ENCODE measurements around the gene C1QTNF5. TPM values are rescaled to one million over a fixed set of nuclear protein-coding genes. Genes with fewer than 3 reads are reported as not detected.
A peak's percentile ranks its signal among the peaks of the same experiment; 100 is the strongest.

Gene C1QTNF5
- polyA plus RNA-seq, 6 donors from 2014 or later = not detected

GRCh38 chr11:119369132-119369925, 28.6 kb upstream of the C1QTNF5 start:
- Mint-ChIP-seq H3K9me3 (peaks cover 0 to 3% (median 0%) of the 10 kb centered on the region in 7 donors), H3K27me3 (peaks cover 37 to 70% (median 58%) of the 10 kb centered on the region in 3 donors), H3K4me1 (peaks cover 5 to 7% (median 6%) of the 10 kb centered on the region in 3 donors), H3K4me3 (peak overlapping the region in 1 of 8 donors; percentile 18), H3K27ac (no peak overlapping the region), H3K36me3 (peaks cover 0 to 8% of the 10 kb centered on the region in 2 donors)
- DNase-seq (no peak), ATAC-seq (ENCODE audit: low read depth in 2 of 2) (no peak)

- DNase-seq = no peak
- Mint-ChIP-seq H3K4me3 (no peak overlapping the region), H3K27me3 (peaks cover 37 to 73% (median 61%) of the 10 kb centered on the region in 3 donors), H3K36me3 (peaks cover 0 to 9% of the 10 kb centered on the region in 2 donors), H3K27ac (no peak overlapping the region), H3K9me3 (peaks cover 0 to 3% (median 0%) of the 10 kb centered on the region in 7 donors), H3K4me1 (peaks cover 5 to 9% (median 7%) of the 10 kb centered on the region in 3 donors)
- no peak for ATAC-seq (ENCODE audit: low read depth in 2 of 2)
Measured at GRCh38 chr11:119368121-119369034, 27.7 kb upstream of the C1QTNF5 start.

GRCh38 chr11:119367661-119368120, 27.0 kb upstream of the C1QTNF5 start:
- Mint-ChIP-seq H3K27ac (no peak overlapping the region), H3K27me3 (peaks cover 39 to 79% (median 68%) of the 10 kb centered on the region in 3 donors)

GRCh38 chr11:119366690-119367620, 26.3 kb upstream of the C1QTNF5 start:
- peaks cover 0 to 3% (median 0%) of the 10 kb centered on the region in 7 donors for H3K9me3 Mint-ChIP-seq
- H3K27ac Mint-ChIP-seq = no peak overlapping the region
- DNase-seq (no peak), ATAC-seq (ENCODE audit: low read depth in 2 of 2) (no peak)
- H3K4me3 Mint-ChIP-seq = peak overlapping the region in 1 of 8 donors; percentile 50
- H3K36me3 Mint-ChIP-seq = peaks cover 0 to 9% of the 10 kb centered on the region in 2 donors
- peaks cover 5 to 16% (median 7%) of the 10 kb centered on the region in 3 donors for H3K4me1 Mint-ChIP-seq
- peaks cover 41 to 82% (median 75%) of the 10 kb centered on the region in 3 donors for H3K27me3 Mint-ChIP-seq

More at GRCh38 chr11:119367661-119368120, 27.0 kb upstream of the C1QTNF5 start:
- DNase-seq (no peak), ATAC-seq (ENCODE audit: low read depth in 2 of 2) (no peak)
- Mint-ChIP-seq H3K4me1 (peaks cover 5 to 16% (median 7%) of the 10 kb centered on the region in 3 donors), H3K36me3 (peaks cover 0 to 9% of the 10 kb centered on the region in 2 donors), H3K4me3 (no peak overlapping the region), H3K9me3 (peaks cover 0 to 3% (median 0%) of the 10 kb centered on the region in 7 donors)

- Mint-ChIP-seq H3K27me3 (peaks cover 37 to 76% (median 71%) of the 10 kb centered on the region in 3 donors), H3K9me3 (peaks cover 0 to 3% (median 0%) of the 10 kb centered on the region in 7 donors), H3K36me3 (peaks cover 0 to 9% of the 10 kb centered on the region in 2 donors), H3K4me3 (peak overlapping the region in 4 of 8 donors; percentile 64 to 87 (median 86)), H3K27ac (no peak overlapping the region), H3K4me1 (peaks cover 5 to 16% (median 7%) of the 10 kb centered on the region in 3 donors)
- ATAC-seq (ENCODE audit: low read depth in 2 of 2) (no peak), DNase-seq (no peak)
Measured at GRCh38 chr11:119365071-119365591, 24.4 kb upstream of the C1QTNF5 start.

- peaks cover 41 to 69% (median 62%) of the 10 kb centered on the region in 3 donors for H3K27me3 Mint-ChIP-seq
- ATAC-seq (ENCODE audit: low read depth in 2 of 2) (peak; percentile 84 to 86), DNase-seq (peak; percentile 52)
- peak overlapping the region; percentile 44 to 91 (median 86) for H3K4me3 Mint-ChIP-seq
- peak overlapping the region in 3 of 6 donors; percentile 24 to 94 (median 94) for H3K27ac Mint-ChIP-seq
- H3K4me1 Mint-ChIP-seq = peaks cover 16 to 27% (median 16%) of the 10 kb centered on the region in 3 donors
- peaks cover 0 to 9% of the 10 kb centered on the region in 2 donors for H3K36me3 Mint-ChIP-seq
- peaks cover 0 to 3% (median 0%) of the 10 kb centered on the region in 7 donors for H3K9me3 Mint-ChIP-seq
Measured at GRCh38 chr11:119363851-119364590, 23.3 kb upstream of the C1QTNF5 start.

- peak overlapping the region in 1 of 6 donors; percentile 36 for H3K27ac Mint-ChIP-seq
- no peak for ATAC-seq (ENCODE audit: low read depth in 2 of 2)
- H3K9me3 Mint-ChIP-seq = peaks cover 0 to 3% (median 0%) of the 10 kb centered on the region in 7 donors
- peaks cover 0 to 9% of the 10 kb centered on the region in 2 donors for H3K36me3 Mint-ChIP-seq
- peak overlapping the region in 7 of 8 donors; percentile 45 to 82 (median 68) for H3K4me3 Mint-ChIP-seq
- peaks cover 41 to 63% (median 56%) of the 10 kb centered on the region in 3 donors for H3K27me3 Mint-ChIP-seq
- peaks cover 16 to 29% (median 19%) of the 10 kb centered on the region in 3 donors for H3K4me1 Mint-ChIP-seq
- no peak for DNase-seq
Measured at GRCh38 chr11:119363081-119363850, 22.6 kb upstream of the C1QTNF5 start.

GRCh38 chr11:119362741-119363080, 22.0 kb upstream of the C1QTNF5 start:
- H3K27me3 Mint-ChIP-seq = peaks cover 40 to 59% (median 53%) of the 10 kb centered on the region in 3 donors
- H3K4me3 Mint-ChIP-seq = peak overlapping the region in 7 of 8 donors; percentile 45 to 82 (median 65)
- peak overlapping the region in 1 of 6 donors; percentile 3 for H3K27ac Mint-ChIP-seq

GRCh38 chr11:119361941-119362725, 21.4 kb upstream of the C1QTNF5 start:
- H3K4me3 Mint-ChIP-seq = peak overlapping the region in 7 of 8 donors; percentile 15 to 82 (median 59)
- ATAC-seq (ENCODE audit: low read depth in 2 of 2) (no peak), DNase-seq (no peak)
- peaks cover 0 to 9% of the 10 kb centered on the region in 2 donors for H3K36me3 Mint-ChIP-seq
- H3K9me3 Mint-ChIP-seq = peaks cover 0 to 3% (median 0%) of the 10 kb centered on the region in 7 donors
- H3K4me1 Mint-ChIP-seq = peaks cover 26 to 40% (median 29%) of the 10 kb centered on the region in 3 donors
- peaks cover 34 to 59% (median 53%) of the 10 kb centered on the region in 3 donors for H3K27me3 Mint-ChIP-seq
- peak overlapping the region in 1 of 6 donors; percentile 3 for H3K27ac Mint-ChIP-seq

More at GRCh38 chr11:119362741-119363080, 22.0 kb upstream of the C1QTNF5 start:
- peaks cover 0 to 3% (median 0%) of the 10 kb centered on the region in 7 donors for H3K9me3 Mint-ChIP-seq
- no peak for DNase-seq
- peaks cover 0 to 9% of the 10 kb centered on the region in 2 donors for H3K36me3 Mint-ChIP-seq
- no peak for ATAC-seq (ENCODE audit: low read depth in 2 of 2)
- peaks cover 20 to 35% (median 24%) of the 10 kb centered on the region in 3 donors for H3K4me1 Mint-ChIP-seq
